SW 1271 (cell line): ENCODE data around the gene OR6T1.

Experiments used
- DNase-seq, 2 experiments: peaks; one replicate each; lab custom pipeline; 2025; lab: John Stamatoyannopoulos, UW

The OR6T1 gene

GRCh38 chr11:123943738-123944137 is at the start of gene OR6T1:
TSS of gene OR6T1 (minus strand) at chr11:123943838. CDS start at chr11:123943838, 0 bp downstream.
- DNase-seq: no peak

GRCh38 chr11:123979311-123979710 is 35.7 kb upstream of the OR6T1 start:
- DNase-seq: no peak

- no peak for DNase-seq
These were observed 34.2 kb upstream of the OR6T1 start, which contains the start of gene OR10S1 for GRCh38 chr11:123977731-123978347. TSS of gene OR10S1 (minus strand) at chr11:123977781. CDS start at chr11:123977664, 117 bp downstream.

GRCh38 chr11:123976770-123977560 is 33.3 kb upstream of the OR6T1 start:
- no peak for DNase-seq

GRCh38 chr11:123973816-123974215 is 30.2 kb upstream of the OR6T1 start:
- DNase-seq: peak; percentile 64 to 87

GRCh38 chr11:123956752-123957151 is 13.1 kb upstream of the OR6T1 start:
- no peak for DNase-seq

- no peak for DNase-seq
These were observed 1.5 kb upstream of the OR6T1 start for GRCh38 chr11:123945132-123945531.

GRCh38 chr11:123942413-123942812 is 1.2 kb downstream of the OR6T1 start:
- DNase-seq: no peak

- no peak for DNase-seq
These were observed 4.3 kb downstream of the OR6T1 start, which contains the start of gene OR4D5 for GRCh38 chr11:123939317-123939716. TSS of gene OR4D5 (plus strand) at chr11:123939617. CDS start at chr11:123939617, 0 bp downstream.

GRCh38 chr11:123924027-123924426 is 19.6 kb downstream of the OR6T1 start:
- no peak for DNase-seq

- DNase-seq: no peak
These were observed 22.7 kb downstream of the OR6T1 start for GRCh38 chr11:123920943-123921342.

- DNase-seq: no peak
These were observed 37.8 kb downstream of the OR6T1 start for GRCh38 chr11:123905826-123906225.

GRCh38 chr11:123904932-123905331 is 38.7 kb downstream of the OR6T1 start:
- no peak for DNase-seq

GRCh38 chr11:123903932-123904331 is 39.7 kb downstream of the OR6T1 start:
- no peak for DNase-seq

- DNase-seq: no peak
These were observed 41.8 kb downstream of the OR6T1 start, which contains the start of gene OR8D4 for GRCh38 chr11:123901867-123902266. TSS of gene OR8D4 (plus strand) at chr11:123902167. CDS start at chr11:123906432, 4,265 bp downstream.

- DNase-seq: no peak
These were observed 43.8 kb downstream of the OR6T1 start for GRCh38 chr11:123899792-123900191.
